NCI-H1048 (cell line): Measurements from ENCODE around the gene NOTCH2.

Experiments
- DNase-seq: peaks from one replicate; lab custom pipeline; 2025; lab: John Stamatoyannopoulos, UW

Gene NOTCH2

DNA sequence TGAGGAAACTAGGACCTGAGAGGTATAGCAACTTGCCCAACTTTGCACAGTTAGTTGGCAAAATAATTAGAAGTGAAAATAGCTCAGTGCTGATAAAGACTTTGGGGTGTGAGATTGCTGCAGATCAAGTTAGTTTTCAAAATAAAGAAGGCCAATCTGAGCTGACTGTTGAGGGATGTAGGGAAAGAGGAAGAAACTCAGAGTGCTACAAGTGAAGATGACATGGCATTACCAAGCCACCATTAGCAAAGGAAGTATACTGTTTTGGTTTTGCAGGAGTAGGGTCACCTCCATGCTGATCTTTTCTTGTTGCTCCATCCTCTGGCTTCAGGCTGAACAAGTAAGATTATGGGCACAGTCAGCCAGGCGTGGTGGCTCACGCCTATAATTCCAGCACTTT is 94.5 kb downstream of the NOTCH2 start:
- no peak for DNase-seq

DNA sequence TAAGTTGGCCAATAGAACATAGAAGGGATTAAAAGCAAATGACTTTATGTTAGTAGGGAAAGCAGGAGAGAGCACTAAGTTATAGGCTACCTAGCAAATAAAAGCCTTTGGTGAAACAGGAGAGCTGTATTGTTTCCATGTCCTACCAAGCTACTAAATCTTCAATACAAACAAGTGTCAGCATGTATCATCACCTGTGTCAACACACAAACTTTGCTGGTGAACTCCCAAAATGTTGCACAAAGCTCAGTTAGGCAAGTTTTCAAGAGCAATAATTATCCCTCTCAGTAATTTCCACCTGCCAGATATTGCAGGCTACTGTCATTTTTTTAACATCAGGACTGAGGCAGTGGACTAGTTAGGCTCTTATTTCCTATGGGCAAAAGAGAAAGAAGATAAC is 95.4 kb downstream of the NOTCH2 start:
- no peak for DNase-seq

DNA sequence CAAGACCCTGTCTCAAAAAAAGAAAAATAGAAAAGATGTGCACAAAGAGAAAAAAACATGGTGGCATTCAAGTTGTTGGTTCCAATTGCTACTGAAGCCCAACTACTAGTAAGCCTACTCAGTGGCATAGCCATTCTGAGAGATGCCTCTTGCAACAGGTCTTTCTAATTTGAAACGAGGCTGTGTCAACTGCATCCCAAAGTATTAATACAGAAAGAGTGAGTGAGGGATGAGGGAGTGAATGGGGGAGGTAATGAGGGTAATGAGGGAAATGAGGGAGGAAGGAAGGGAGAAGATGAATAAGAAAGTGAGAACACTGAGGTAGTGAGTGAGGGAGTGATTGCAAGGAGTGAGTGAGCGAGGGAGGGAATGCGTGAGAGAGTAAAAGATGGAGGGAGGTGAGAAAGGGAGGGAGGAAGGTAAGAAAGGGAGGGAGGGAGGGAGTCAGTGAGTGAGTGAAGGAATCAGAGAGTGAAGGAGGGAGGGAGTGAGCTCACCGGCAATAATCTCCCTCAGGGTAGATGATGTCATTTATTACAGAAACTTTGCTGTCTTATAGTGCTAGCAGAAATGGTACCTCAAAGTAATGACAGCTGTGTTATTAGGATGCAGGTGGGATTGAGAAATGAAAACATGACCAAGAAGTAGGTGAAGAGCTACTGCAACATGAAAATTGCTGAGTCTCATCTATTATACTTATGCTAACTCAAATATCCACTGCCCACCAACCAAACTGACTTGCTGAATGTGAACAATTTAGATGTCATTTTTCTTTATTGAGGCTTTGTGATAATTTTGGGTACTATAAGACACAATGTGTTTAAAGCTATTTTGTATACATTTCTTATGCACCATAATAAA is 97.5 kb downstream of the NOTCH2 start:
- no peak for DNase-seq

DNA sequence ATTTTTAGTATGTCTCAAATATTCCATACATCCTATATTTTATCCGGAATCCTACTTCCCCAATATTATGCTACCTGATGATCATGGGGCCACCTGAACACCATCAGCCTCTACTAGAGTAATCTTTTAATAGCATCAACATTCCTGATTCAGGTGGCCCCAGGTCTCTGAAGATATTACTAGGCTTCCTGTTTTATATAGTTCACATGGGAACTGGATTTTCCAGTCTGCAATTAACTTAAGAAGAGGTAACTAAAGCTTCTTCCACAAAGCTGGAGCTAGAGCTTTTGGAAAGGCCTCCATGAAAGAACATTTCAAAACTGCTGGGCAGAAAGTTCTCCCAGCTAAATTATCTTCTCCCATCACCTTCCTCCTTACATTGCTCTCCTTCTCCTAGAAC is 100.9 kb downstream of the NOTCH2 start:
- DNase-seq, result no peak

DNA sequence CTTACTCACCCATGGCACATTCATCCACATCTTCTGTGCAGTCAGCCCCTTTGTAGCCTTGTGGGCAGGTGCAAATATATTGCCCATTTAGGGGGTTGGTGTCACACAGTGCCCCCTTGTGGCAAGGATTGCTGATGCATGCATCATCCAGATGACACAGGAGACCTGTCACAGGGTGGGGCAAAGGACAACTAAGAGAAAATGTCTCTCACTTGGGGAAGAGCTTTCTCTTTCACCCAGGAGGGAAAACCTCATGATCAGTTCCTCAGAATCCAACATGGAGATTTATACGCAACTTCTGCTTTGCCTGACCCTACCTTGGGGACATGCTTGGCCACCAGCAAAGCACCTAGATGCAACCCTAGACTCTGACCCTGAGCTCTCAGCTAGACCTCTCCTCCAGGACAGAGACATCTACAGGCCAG is 101.4 kb downstream of the NOTCH2 start:
- DNase-seq, result peak; percentile 14

DNA sequence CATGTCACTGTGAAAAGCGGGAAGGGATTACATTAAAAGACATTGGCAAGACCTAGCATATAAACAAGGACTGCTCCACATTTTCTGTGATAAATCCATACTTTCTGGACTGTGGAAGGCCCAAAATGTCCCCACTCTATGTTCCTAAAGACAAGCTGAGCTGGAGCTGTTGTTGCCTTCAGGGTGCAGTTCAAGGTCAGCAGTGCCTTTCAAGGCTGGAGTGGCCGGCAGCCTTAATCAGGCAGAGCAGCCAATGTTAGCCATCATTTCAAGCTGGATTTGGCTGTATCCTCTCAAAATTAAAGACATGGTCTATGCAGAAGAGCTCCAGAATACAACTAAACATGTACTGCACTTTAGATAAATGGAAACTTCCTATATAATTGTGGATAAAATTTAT is 102.8 kb downstream of the NOTCH2 start:
- no peak for DNase-seq

DNA sequence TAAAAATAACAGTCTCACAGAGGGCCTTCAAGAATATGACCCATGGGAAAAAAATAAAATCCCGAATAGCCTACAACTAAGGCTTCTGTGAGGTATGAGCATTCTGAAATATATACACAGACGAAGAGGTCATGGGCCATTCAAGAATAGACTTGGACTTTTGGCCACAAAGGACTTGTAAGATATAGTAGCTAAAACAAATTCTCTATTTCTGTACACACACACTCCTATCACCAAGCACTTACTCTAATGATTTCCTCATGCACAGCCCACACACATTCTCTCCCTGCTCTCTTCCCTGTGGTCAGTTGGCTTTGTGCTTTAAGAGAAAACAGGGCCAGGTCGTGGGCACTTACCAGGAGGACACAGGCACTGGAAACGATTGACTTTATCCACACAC is 103.4 kb downstream of the NOTCH2 start:
- no peak for DNase-seq

DNA sequence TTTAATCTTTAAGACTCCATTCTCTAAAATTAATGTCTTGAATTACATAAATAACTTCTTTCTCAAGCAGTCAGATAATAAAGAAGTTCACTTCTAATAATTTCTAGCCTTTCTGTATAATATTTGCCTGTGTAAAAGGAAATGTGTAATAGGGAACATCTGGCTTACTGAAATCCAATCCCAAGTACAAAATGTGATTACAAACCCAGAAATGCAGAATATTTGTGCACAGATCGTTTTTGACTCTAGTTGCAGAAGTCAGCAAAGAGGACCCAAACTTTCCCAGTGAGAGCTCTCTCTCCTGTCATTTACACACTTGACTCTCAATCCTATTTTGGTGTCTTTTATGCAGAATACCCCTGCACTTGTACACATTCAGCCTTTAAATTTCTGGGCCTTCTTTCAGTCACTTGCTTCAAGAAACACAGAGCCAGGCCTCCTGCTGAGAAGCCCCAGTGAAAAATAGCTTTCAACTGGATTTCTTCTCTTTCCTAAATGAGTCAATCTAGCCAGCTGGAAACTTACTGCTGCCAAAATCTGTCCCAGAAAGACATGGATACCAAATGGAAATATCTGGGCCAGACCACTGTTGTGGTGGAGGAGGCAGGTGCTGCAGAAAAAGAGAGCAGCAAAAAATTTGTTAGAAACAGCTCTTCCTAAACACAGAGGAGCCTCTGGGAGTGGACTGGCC is 104.6 kb downstream of the NOTCH2 start:
- no peak for DNase-seq

DNA sequence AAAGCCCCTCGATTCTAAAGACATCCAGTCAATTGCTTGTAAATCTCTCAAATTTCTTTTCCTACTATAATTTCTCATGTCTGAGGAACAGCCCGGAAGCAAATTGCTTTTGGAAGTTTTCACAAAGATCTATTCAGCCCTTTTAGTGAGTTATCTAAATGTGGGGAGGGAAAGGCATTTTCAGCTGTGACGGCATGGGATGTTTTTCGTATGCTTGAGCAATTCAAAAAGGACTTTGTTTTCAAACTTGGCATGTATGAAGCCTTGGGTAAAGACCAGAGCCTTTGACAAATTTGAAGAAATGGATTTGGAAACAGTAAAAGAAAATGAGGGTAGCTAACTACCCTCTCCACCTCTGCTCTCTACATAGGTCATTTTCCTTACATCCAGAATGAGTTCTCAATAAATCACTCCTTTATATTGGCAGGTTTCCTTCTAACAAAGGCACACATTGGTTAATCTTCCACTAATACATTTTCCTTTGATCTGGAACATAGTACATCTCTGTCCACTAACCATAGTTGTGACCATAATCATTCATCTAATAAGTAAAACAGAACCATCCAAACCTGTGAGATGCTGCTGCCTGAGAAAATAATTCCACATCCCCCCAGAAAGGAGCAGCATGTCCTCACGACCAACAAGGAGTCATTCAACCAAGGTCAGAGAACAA is 107.0 kb downstream of the NOTCH2 start:
- DNase-seq, result no peak

DNA sequence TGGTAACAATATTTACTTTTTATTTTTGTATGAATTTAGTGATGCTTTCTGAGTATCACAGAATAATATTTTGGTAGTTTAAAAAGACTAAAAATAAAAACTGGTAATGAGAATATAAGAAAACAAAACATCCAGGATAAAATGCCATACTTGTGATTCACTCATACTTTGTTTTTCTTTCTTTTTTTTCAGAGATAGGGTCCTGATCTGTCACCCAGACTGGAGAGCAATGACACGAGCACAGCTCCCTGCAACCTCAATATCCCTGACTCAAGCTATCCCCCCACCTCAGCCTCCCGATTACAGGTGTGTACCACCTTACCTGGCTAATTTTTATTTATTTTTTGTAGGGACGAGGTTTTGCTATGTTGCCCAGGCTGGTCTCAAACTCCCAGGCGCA is 109.0 kb downstream of the NOTCH2 start:
- DNase-seq, result no peak

DNA sequence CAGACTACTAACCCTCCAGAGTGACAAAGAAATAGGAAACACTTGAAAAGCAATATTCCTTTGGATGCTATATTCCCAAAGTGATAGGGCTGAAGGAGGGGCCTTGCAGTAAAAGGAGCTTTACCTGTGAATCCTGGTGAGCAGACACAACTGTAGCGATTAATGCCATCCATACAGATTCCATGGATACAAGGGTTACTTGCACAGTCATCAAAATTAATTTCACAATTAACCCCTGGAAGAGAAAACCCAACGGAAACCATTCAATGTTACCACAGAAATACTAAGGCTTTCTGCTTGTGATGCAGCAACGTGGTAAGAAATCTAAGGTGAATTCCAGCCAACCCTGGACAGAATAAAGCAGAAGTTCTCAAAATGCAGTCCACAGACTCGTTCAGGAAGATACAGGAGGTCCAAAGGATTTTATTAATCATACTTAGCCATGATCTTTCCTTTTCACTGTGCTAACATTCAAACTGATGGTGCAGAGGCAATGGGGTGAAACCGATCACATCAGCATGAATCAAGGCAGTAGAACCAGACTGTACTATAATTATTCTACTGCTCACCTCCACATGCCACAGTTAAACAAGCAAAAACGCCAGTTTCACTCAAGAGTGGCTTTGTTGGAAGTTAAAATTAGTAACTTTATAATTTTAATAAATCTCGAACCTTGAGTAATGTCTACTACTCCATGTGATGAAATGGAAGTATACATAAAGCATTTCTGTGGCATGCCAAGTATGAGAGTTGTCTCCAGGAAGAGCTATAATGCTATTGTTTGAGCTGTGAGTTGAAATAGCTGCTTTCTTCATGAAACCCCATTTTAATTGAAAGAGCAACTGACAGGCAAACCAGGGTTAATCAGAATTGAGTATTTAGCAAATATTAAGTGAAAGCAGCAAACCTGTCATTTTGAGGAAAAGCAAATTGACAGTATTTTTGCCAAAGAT is 109.9 kb downstream of the NOTCH2 start:
- no peak for DNase-seq

DNA sequence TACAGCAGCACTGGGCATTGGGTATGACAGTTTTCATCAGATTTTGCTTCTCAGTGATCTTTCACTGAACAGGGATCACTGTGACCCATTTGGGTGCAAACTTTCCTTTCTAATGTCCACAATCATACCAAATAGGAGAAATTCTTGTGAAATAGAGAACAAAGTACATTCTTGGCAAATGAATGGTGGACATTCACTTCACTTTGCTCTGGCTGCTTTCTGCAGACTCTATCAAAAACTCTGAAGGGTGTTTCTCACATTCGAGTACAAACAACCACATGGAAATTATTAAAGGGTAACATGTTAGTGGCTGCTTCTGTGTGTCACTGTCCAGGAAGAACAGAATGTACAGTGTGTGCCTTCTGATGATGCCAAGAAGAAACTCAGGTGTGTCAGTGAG is 111.2 kb downstream of the NOTCH2 start:
- no peak for DNase-seq

DNA sequence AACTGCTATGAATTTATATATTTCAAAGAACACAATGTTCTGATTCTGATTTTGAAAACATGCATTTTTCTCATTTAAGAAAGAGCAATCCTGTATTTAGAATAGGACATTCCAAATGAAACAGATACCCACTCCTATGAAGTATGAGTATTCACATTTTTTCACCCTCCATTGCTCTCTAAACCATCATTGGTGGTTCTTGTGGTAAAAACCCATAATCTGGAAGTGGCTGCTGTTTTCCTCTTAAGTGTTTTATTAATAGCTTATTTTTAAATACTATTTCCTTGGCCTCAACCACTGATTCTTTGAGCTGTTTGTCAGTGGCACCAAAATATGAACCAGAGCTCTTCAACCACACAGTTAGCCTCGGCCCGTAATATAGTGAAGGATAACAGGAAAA is 113.2 kb downstream of the NOTCH2 start:
- DNase-seq, result no peak

DNA sequence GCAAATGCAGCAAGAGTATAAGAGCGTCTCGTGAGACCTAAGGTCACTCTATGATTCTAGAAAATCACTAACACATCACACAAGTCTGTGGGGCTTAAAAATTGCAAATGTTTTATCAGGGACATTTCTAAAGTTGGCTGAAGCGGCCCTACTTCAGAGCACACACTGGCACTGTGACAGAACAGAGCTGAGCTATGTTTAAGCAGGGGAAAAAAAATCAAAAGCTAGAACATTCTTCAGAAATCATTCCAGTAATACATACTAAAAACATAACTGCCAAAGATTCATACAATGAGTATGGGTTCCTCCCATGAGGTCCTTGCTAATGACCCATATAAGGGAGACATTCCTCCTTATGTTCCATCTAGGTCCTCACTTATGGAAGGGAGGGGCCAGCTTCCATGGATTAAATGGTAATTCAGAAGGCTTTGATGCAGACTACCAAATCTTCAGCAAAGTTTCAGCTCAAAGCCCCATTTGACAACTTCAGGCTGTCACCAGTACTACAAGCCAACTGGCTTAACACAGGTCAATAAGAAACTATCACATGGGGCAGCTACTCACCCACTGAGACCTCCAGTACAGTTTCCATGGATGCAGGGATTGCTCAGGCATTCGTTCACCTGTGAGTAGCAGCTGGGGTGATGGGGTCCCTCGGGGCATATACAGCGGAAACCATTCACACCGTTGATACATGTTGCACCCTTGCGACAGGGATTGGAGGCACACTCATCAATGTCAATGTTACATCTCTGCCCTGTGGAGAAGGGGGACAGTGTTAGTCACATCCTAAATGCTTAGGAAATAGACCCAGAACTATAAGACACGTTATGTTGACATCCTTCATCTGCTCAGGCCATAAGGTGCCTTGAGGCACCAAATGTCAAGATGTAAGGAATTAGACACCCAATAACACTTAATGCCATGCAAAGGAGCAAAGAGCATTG is 114.7 kb downstream of the NOTCH2 start:
- no peak for DNase-seq

DNA sequence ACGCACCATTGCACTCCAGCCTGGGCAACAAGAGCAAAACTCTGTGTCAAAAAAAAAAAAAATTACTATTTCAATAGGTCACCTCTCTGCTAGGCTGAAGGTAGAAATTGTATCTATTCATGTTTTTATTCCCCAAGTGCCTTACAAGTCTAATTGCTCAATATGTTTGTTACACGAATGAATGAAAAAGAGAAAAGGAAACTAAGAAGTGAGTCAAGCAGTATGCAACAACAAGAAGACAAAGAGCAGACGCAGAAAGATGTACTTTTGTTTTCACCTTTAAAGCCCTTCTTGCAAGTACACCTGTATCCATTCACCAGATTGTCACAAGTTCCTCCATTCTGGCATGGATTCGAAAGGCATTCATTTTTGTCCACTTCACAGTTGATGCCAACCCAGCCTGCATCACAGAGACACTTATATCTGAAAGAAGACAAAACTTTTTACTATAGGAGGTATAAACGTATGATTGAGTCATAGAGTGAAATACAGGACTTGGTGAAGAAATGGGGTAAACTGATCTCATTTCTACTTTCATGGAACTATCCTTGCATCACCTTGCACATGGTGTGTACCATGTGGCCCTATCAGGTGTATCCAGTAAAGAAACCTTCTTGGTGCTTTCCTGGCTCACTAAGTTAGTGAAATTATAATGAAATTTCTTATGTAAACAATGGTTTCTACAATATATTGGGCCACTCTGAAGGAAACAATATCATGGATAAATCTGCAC is 116.0 kb downstream of the NOTCH2 start:
- no peak for DNase-seq

DNA sequence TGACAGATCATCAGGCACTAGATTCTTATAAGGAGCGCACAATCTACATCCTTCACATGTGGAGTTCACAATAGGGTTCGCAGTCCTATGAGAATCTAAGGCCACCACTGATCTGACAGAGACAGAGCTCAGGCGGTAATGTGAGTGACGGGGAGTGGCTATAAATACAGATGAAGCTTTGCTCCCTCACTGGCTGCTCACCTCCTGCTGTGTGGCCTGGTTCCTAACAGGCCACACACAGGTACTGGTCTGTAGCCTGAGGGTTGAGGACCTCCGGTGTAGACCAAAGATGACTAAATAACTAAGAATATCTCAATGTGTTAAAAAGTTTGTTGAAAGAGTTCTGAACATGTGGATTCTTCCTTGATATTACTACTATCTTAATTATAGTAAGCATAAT is 117.0 kb downstream of the NOTCH2 start:
- no peak for DNase-seq

DNA sequence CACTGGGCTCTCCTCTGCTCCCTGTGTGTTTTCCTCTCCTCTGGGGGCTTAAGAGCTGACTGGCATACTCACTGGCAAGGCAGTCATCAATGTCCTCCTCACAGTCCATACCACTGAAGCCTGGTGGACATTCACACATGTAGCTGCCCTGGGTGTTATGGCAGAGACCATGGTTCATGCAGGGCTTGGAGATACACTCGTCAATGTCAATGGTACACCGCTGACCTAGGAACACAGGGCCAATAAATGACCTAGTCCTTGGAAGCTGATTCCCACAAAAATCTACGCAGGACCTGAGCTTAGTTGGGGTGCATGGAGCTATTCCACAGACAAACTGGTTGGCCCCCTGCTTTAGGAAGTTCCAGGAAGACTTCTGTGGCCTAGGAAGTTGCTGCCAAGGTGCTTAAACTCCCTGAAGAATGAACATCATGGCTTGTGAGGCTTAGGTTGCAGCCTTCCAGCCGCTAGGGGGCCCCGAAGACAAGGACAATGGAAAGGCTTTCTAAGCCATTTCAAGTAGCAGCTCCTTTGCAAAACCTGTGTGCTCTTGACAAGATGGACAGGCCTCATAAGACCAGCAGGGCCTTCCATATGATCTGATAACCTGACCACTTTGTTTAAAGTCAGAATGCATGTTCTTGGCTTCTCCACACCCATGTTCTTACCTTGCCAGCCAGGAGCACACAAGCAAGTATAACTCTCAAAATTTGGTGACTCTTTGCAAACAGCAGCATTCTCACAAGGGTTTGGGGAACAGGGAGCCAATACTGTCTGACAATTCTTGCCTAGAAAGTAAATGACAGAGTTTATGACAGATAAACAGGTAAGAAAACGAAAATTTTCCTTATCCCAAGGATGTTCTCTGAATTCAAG is 120.9 kb downstream of the NOTCH2 start:
- DNase-seq, result no peak

DNA sequence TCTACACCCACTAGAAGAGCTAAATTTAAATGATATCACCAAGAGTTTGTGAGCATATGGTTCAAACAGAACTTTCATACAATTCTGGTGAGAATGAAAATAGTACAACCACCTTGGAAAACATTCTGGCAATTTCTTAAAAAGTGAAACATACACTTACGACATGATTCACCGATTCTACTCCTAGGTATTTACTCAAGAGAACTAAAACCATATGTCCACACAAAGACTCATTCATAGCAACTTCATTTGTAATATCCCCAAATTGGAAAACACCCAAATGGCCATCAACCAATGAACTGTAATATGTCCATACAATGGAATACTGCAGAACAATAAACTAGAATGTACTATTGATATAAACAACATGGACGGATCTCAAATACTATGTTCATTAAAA is 122.0 kb downstream of the NOTCH2 start:
- no peak for DNase-seq

DNA sequence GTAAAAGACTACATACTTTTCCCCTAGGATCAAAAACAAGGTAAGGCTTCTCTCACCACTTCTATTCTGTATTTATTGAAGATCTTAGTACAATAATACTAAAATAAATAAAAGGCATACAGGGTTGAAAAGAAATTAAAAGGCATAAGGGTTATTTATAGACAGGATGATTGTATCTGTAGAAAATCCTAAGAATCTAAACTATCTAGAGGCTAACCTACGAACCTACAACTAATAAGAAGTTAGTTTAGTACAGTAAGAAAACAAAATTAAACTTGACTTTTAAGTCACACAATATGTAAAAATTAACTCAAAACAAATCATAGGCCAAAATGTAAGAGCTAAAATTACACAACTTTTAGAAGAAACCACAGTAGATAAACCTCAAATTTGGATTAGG is 122.7 kb downstream of the NOTCH2 start:
- no peak for DNase-seq
